Mammary epithelial cell (primary cell): ENCODE measurements around the gene ATXN1.

Experiments used
- EZH2 ChIP-seq: IDR thresholded peaks from 2 replicates; pipeline ENCODE4 v1.6.1; 2012; ENCODE audit warnings: low read length, inconsistent platforms, borderline replicate concordance
- TF ChIP-seq, protein P1 (sequence below), 2 donors: IDR thresholded peaks in 1 of 2; conservative IDR thresholded peaks in 1 of 2; 2 replicates each; pipeline ENCODE4 v1.5.1; 2011 to 2012; ENCODE audit warnings: inconsistent platforms in 2 of 2, low read length in 2 of 2, mild to moderate bottlenecking in 2 of 2, control low read depth in 1 of 2, low read depth in 1 of 2; ENCODE audit not compliant: insufficient read depth in 1 of 2; ENCODE audit errors: extremely low read depth in 1 of 2

DNA sequence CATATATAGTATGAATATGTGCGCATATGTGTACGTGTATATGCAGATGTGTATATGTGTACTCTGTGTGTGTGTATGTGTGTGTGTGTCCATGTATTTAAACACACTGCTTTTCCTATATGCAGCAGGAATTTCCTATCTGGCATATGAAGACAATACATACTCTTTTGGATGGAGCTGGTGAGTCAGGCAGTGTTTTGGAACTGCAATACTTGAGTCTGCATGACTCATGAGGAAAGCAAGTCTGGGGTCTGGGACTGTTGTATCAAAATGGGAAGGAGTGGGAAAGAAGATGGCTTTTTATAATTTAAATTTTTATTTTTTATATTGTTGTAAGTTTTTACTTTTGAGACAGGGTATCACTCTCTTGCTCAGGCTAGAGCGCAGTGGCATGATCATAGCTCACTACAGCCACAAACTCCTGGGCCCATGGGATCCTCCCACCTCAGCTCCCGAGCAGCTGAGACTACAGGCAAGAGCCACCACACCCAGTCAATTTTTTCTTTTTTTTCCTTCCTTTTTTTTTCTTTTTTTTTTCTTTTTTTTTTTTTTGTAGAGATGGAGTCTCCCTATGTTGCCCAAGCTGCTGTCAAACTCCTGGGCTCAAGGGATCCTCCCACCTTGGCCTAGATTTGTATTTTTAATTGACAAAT is 72.2 kb downstream of the ATXN1 start:
- TF ChIP-seq EZH2 = no peak
- TF ChIP-seq, protein P1, sequence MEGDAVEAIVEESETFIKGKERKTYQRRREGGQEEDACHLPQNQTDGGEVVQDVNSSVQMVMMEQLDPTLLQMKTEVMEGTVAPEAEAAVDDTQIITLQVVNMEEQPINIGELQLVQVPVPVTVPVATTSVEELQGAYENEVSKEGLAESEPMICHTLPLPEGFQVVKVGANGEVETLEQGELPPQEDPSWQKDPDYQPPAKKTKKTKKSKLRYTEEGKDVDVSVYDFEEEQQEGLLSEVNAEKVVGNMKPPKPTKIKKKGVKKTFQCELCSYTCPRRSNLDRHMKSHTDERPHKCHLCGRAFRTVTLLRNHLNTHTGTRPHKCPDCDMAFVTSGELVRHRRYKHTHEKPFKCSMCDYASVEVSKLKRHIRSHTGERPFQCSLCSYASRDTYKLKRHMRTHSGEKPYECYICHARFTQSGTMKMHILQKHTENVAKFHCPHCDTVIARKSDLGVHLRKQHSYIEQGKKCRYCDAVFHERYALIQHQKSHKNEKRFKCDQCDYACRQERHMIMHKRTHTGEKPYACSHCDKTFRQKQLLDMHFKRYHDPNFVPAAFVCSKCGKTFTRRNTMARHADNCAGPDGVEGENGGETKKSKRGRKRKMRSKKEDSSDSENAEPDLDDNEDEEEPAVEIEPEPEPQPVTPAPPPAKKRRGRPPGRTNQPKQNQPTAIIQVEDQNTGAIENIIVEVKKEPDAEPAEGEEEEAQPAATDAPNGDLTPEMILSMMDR (conservative IDR thresholded peaks at IDR 0.05 in 1 of 2, IDR thresholded peaks at IDR 0.05 in 1 of 2; ENCODE audit: extremely low read depth in 1 of 2, insufficient read depth in 1 of 2, low read depth in 1 of 2, low read length in 2 of 2) = no peak
